NOMO-1 (cell line): ENCODE data around the gene PEX11G.
"Not testable (repeated sequence)": the region's sequence is repeated elsewhere in the genome, so short reads cannot be mapped to it uniquely, and the experiment has no call there.

Experiments
- DNase-seq, 2 experiments: peaks; one replicate each; lab custom pipeline; 2025; ENCODE audit not compliant: unreplicated experiment in 2 of 2; lab: John Stamatoyannopoulos, UW

The PEX11G gene

GRCh38 chr19:7441468-7442146 lies 47.2 kb downstream of the PEX11G start:
- no peak for DNase-seq

GRCh38 chr19:7440188-7440975 lies 48.5 kb downstream of the PEX11G start:
- DNase-seq, result no peak

- DNase-seq, result no peak
Observed at GRCh38 chr19:7435586-7435985, 53.2 kb downstream of the PEX11G start.

- no peak for DNase-seq
Observed at GRCh38 chr19:7434391-7434790, 54.4 kb downstream of the PEX11G start.

- not testable (repeated sequence) for DNase-seq
Observed at GRCh38 chr19:7433456-7433855, 55.4 kb downstream of the PEX11G start.

GRCh38 chr19:7429638-7430282 lies 59.1 kb downstream of the PEX11G start:
- DNase-seq, result no peak

GRCh38 chr19:7428651-7429113 lies 60.2 kb downstream of the PEX11G start:
- no peak for DNase-seq

GRCh38 chr19:7427944-7428343 lies 60.9 kb downstream of the PEX11G start:
- DNase-seq, result no peak

- no peak for DNase-seq
Observed at GRCh38 chr19:7426986-7427385, 61.8 kb downstream of the PEX11G start.
